ENCODE measurements around the gene PHF20.

The PHF20 gene

DNA sequence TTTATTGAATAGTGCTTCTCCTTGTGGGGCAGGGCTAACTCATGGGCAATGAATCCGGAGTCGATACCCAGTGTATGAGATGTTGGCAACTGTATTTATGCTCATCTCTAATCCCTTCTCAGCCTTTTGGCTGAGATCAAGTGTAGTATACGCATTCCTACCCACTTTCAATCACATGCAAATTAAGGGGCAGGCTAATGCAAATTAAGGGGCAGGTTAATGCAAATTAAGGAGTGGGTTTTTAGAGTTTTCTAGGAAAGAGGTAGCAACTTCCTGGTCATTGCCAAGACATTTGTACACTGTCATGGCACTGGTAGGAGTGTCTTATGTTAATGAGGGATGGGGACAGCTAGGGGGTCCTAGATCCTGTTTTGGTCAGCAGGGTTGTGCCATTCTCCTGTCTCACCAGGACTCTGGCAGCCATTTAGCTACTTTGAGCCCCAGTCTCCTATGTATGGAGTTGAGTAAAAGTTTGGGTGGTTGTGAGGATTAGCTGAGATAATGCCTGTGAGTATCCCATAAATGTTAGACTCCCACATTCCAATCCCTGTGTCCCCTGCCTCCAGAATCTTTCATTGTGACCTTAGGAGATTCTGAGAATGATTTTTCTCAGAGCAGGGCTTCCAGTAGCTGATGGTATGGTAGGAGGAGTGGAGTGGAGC lies 196.3 kb downstream of the PHF20 start, which contains the start of gene CNBD2:
TSS of gene CNBD2 (plus strand) at position 612 of the 662 bp plus-strand sequence. CDS start 173 bp downstream, outside the sequence.
- H3K9me3 ChIP-seq (ENCODE audit: insufficient read depth, low read length) = peaks cover 8% of the 10 kb centered on the region
- H3K36me3 ChIP-seq (ENCODE audit: insufficient read depth, insufficient read length, low read length) = no peaks in the 10 kb centered on the region
- no peaks in the 10 kb centered on the region for H3K27me3 ChIP-seq (ENCODE audit: insufficient read depth, insufficient read length)
- no peak for DNase-seq (ENCODE audit: low read depth, low spot score)
- H3K4me1 ChIP-seq (ENCODE audit: insufficient read depth, insufficient read length) = peaks cover 8% of the 10 kb centered on the region
- no peak within 1 kb of the TSS for H3K4me3 ChIP-seq (ENCODE audit: insufficient read length, low read depth)
- H3K9ac ChIP-seq (ENCODE audit: insufficient read length, low read depth) = no peak within 1 kb of the TSS
- TF ChIP-seq SUZ12 (IDR thresholded peaks at IDR 0.05; ENCODE audit: extremely low read depth, insufficient read depth, insufficient read length) (no peak), YY1 (IDR thresholded peaks at IDR 0.05; ENCODE audit: insufficient read depth, insufficient read length) (no peak), ZNF274 (IDR thresholded peaks at IDR 0.05; ENCODE audit: low read depth, low read length) (no peak)

DNA sequence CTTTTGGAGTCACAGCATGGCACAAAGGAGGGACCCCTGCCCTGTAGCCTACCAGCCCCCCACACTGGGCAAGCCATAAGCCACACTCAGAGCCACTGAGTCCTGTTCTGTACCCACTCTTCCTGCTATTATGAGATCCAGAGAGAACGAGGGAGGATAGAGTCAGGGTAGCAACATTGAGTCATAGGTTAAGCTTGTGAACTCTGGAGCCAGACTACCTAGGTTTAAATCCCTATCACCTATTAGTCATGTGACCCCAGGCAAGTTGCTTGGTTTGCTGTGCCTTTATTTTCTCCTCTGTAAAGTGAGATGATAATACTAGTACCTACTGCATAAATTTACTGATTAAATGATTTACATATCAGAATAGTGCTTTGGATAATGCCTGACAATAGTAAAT lies 197.1 kb downstream of the PHF20 start:
- peaks cover 8% of the 10 kb centered on the region for H3K9me3 ChIP-seq (ENCODE audit: insufficient read depth, low read length)
- H3K36me3 ChIP-seq (ENCODE audit: insufficient read depth, insufficient read length, low read length) = no peaks in the 10 kb centered on the region
- no peaks in the 10 kb centered on the region for H3K27me3 ChIP-seq (ENCODE audit: insufficient read depth, insufficient read length)
- peaks cover 8% of the 10 kb centered on the region for H3K4me1 ChIP-seq (ENCODE audit: insufficient read depth, insufficient read length)
- no peak overlapping the region for H3K9ac ChIP-seq (ENCODE audit: insufficient read length, low read depth)
- TF ChIP-seq SUZ12 (IDR thresholded peaks at IDR 0.05; ENCODE audit: extremely low read depth, insufficient read depth, insufficient read length) = no peak
- TF ChIP-seq YY1 (IDR thresholded peaks at IDR 0.05; ENCODE audit: insufficient read depth, insufficient read length) = no peak
- no peak for TF ChIP-seq ZNF274 (IDR thresholded peaks at IDR 0.05; ENCODE audit: low read depth, low read length)
- no peak for DNase-seq (ENCODE audit: low read depth, low spot score)
- no peak overlapping the region for H3K4me3 ChIP-seq (ENCODE audit: insufficient read length, low read depth)

DNA sequence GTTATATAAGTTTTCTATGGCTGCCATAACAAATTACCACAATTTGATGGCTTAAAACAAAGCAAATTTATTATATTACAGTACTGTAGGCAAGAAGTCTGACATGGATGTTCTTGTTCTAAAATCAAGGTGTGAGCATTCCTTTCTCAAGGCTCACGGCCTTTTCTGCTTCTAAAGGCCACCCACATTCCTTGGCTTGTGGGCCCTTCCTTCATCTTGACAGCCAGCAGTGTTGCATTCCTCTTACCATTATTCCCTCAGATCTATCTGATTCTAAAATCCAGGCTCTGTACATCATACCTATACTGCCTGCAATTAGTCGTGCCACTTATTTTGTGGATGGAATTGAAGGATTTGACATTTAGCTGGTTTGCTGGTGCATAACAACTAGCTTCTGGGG lies 200.2 kb downstream of the PHF20 start:
- H3K27me3 ChIP-seq (ENCODE audit: insufficient read depth, insufficient read length) = no peaks in the 10 kb centered on the region
- H3K4me1 ChIP-seq (ENCODE audit: insufficient read depth, insufficient read length) = peaks cover 13% of the 10 kb centered on the region
- DNase-seq (ENCODE audit: low read depth, low spot score) = no peak
- no peak overlapping the region for H3K9ac ChIP-seq (ENCODE audit: insufficient read length, low read depth)
- no peak overlapping the region for H3K4me3 ChIP-seq (ENCODE audit: insufficient read length, low read depth)
- no peak for TF ChIP-seq ZNF274 (IDR thresholded peaks at IDR 0.05; ENCODE audit: low read depth, low read length)
- TF ChIP-seq SUZ12 (IDR thresholded peaks at IDR 0.05; ENCODE audit: extremely low read depth, insufficient read depth, insufficient read length) = no peak
- TF ChIP-seq YY1 (IDR thresholded peaks at IDR 0.05; ENCODE audit: insufficient read depth, insufficient read length) = no peak
- H3K9me3 ChIP-seq (ENCODE audit: insufficient read depth, low read length) = peaks cover 8% of the 10 kb centered on the region
- H3K36me3 ChIP-seq (ENCODE audit: insufficient read depth, insufficient read length, low read length) = no peaks in the 10 kb centered on the region

DNA sequence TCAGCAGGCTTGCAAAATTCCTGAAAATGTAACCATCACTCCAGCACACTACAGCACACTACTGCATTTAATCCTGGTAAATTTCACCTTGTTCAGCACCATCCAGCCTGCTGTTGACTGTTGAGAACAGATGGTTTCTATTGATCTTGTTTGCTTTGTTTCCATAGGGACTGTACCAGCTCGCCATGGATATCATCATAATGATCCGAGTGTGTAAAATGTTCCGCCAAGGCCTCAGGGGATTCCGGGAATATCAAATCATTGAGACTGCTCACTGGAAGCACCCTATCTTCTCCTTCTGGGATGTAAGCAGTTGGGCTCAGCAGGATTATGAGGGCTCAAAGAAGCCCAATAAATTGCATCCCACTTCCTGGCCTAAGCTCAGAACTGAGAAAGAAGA lies 200.6 kb downstream of the PHF20 start:
- no peaks in the 10 kb centered on the region for H3K27me3 ChIP-seq (ENCODE audit: insufficient read depth, insufficient read length)
- no peak overlapping the region for H3K4me3 ChIP-seq (ENCODE audit: insufficient read length, low read depth)
- DNase-seq (ENCODE audit: low read depth, low spot score) = no peak
- no peaks in the 10 kb centered on the region for H3K36me3 ChIP-seq (ENCODE audit: insufficient read depth, insufficient read length, low read length)
- H3K9me3 ChIP-seq (ENCODE audit: insufficient read depth, low read length) = peaks cover 8% of the 10 kb centered on the region
- TF ChIP-seq ZNF274 (IDR thresholded peaks at IDR 0.05; ENCODE audit: low read depth, low read length) = no peak
- no peak for TF ChIP-seq SUZ12 (IDR thresholded peaks at IDR 0.05; ENCODE audit: extremely low read depth, insufficient read depth, insufficient read length)
- TF ChIP-seq YY1 (IDR thresholded peaks at IDR 0.05; ENCODE audit: insufficient read depth, insufficient read length) = no peak
- H3K4me1 ChIP-seq (ENCODE audit: insufficient read depth, insufficient read length) = peaks cover 13% of the 10 kb centered on the region
- no peak overlapping the region for H3K9ac ChIP-seq (ENCODE audit: insufficient read length, low read depth)

DNA sequence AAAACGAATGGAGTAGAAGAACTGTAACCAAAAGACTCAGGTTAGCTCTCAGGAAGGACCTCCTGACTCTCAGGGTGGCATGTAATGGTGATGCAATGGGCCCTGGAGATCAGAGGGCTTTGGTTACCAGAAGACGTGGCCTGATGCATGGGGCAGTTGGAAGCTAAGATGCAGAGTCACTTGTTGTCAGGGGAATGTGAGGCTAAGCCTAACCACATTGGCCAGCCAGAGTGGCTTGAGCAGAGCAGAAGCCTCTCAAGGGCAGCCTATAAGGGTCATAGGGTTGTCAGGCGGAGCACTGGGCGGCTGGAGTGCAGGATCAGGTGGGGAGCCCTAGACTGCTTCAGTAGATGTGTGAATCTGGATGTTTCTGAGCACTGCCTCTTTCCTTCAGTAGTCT lies 202.4 kb downstream of the PHF20 start:
- peaks cover 8% of the 10 kb centered on the region for H3K9me3 ChIP-seq (ENCODE audit: insufficient read depth, low read length)
- no peak overlapping the region for H3K4me3 ChIP-seq (ENCODE audit: insufficient read length, low read depth)
- TF ChIP-seq SUZ12 (IDR thresholded peaks at IDR 0.05; ENCODE audit: extremely low read depth, insufficient read depth, insufficient read length) = no peak
- H3K9ac ChIP-seq (ENCODE audit: insufficient read length, low read depth) = no peak overlapping the region
- no peak for DNase-seq (ENCODE audit: low read depth, low spot score)
- no peaks in the 10 kb centered on the region for H3K36me3 ChIP-seq (ENCODE audit: insufficient read depth, insufficient read length, low read length)
- peaks cover 5% of the 10 kb centered on the region for H3K4me1 ChIP-seq (ENCODE audit: insufficient read depth, insufficient read length)
- H3K27me3 ChIP-seq (ENCODE audit: insufficient read depth, insufficient read length) = no peaks in the 10 kb centered on the region

DNA sequence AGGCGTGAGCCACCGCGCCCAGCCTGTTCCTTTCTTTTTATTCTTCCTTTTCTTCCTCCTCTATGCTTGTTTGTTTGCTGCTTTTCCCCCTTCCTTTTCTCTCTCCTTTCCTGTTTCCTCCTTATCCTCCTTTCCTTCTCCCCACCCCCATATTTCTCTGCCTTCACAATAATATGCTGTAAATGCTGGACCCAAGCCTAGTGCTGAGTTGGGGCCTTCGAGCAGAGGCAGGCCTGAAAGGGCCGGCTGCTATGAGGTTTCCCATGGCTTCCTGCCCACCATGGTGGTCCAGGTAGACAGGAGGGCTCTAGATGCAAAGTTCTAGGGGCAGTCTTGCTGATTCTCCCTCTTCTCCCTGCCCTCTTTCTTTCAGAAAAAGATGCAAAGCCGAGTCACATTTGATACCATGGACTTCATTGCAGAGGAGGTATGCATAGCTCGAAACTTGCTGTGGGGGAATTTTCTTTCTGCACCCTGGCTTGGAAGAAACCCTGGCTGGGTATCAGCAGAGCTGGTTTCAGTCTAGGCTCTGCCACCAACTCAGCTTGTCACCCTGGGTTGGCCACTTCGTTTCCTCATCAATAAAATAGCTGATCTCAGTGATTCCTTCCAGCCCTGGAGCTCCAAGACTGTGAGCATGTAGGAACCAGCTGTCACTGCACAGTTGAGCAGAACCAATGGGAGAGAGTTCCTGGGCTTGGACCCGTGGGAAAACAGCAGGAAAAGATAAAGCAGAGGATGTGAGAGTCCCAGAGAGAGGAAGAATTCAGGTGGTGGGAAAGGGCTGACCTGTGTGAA lies 204.0 kb downstream of the PHF20 start:
- no peak for DNase-seq (ENCODE audit: low read depth, low spot score)
- H3K9me3 ChIP-seq (ENCODE audit: insufficient read depth, low read length) = peaks cover 8% of the 10 kb centered on the region
- H3K4me1 ChIP-seq (ENCODE audit: insufficient read depth, insufficient read length) = peaks cover 5% of the 10 kb centered on the region
- H3K4me3 ChIP-seq (ENCODE audit: insufficient read length, low read depth) = no peak overlapping the region
- no peak for TF ChIP-seq ZNF274 (IDR thresholded peaks at IDR 0.05; ENCODE audit: low read depth, low read length)
- no peak for TF ChIP-seq YY1 (IDR thresholded peaks at IDR 0.05; ENCODE audit: insufficient read depth, insufficient read length)
- no peak for TF ChIP-seq SUZ12 (IDR thresholded peaks at IDR 0.05; ENCODE audit: extremely low read depth, insufficient read depth, insufficient read length)
- no peaks in the 10 kb centered on the region for H3K27me3 ChIP-seq (ENCODE audit: insufficient read depth, insufficient read length)
- no peak overlapping the region for H3K9ac ChIP-seq (ENCODE audit: insufficient read length, low read depth)
- H3K36me3 ChIP-seq (ENCODE audit: insufficient read depth, insufficient read length, low read length) = no peaks in the 10 kb centered on the region

DNA sequence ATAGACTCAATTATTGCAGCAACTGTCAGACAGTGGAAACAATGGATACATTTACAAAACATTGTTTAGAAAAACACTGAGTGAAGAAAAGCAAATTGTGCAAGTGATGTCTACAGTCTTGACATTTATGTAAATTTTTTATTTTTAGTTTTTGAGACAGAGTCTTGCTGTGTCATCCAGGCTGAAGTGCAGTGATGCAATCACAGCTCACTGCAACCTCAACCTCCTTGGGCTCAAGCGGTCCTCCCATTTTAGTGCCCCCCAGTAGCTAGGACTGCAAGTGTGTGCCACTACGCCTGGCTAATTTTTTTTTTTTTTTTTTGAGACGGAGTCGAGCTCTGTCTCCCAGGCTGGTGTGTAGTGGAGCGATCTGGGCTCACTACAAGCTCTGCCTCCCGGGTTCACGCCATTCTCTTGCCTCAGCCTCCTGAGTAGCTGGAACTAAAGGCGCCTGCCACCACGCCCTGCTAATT lies 206.3 kb downstream of the PHF20 start:
- Histone ChIP-seq H3K4me1 (ENCODE audit: insufficient read depth, insufficient read length) (peaks cover 5% of the 10 kb centered on the region), H3K4me3 (ENCODE audit: insufficient read length, low read depth) (no peak overlapping the region), H3K27me3 (ENCODE audit: insufficient read depth, insufficient read length) (no peaks in the 10 kb centered on the region), H3K9ac (ENCODE audit: insufficient read length, low read depth) (no peak overlapping the region), H3K9me3 (ENCODE audit: insufficient read depth, low read length) (no peaks in the 10 kb centered on the region), H3K36me3 (ENCODE audit: insufficient read depth, insufficient read length, low read length) (no peaks in the 10 kb centered on the region)
- no peak for DNase-seq (ENCODE audit: low read depth, low spot score)
- TF ChIP-seq ZNF274 (IDR thresholded peaks at IDR 0.05; ENCODE audit: low read depth, low read length) (no peak), YY1 (IDR thresholded peaks at IDR 0.05; ENCODE audit: insufficient read depth, insufficient read length) (no peak), SUZ12 (IDR thresholded peaks at IDR 0.05; ENCODE audit: extremely low read depth, insufficient read depth, insufficient read length) (no peak)
